Activated gamma-delta T cell (primary cell): Measurements from ENCODE around the gene SIGLECL1.

Source experiments
- DNase-seq: peaks from one replicate; lab custom pipeline; 2025; lab: John Stamatoyannopoulos, UW

Gene SIGLECL1

GRCh38 chr19:51295382-51296126 lies 44.7 kb downstream of the SIGLECL1 start:
- DNase-seq = no peak

- DNase-seq = no peak
These were observed 45.6 kb downstream of the SIGLECL1 start for GRCh38 chr19:51296336-51297093.

GRCh38 chr19:51297406-51297805 lies 46.5 kb downstream of the SIGLECL1 start:
- no peak for DNase-seq

- DNase-seq = no peak
These were observed 50.4 kb downstream of the SIGLECL1 start for GRCh38 chr19:51301266-51301665.

GRCh38 chr19:51305479-51305878 lies 54.6 kb downstream of the SIGLECL1 start:
- no peak for DNase-seq

GRCh38 chr19:51311351-51312257 lies 60.7 kb downstream of the SIGLECL1 start, which contains the start of gene IGLON5:
IGLON5 (plus strand) TSS chr19:51311644; CDS start chr19:51311848, 204 bp downstream.
- DNase-seq = no peak

- no peak for DNase-seq
These were observed 65.8 kb downstream of the SIGLECL1 start for GRCh38 chr19:51316688-51317087.

GRCh38 chr19:51317376-51317775 lies 66.5 kb downstream of the SIGLECL1 start:
- DNase-seq = no peak

- DNase-seq = no peak
These were observed 67.1 kb downstream of the SIGLECL1 start for GRCh38 chr19:51317968-51318367.
